Fibroblast of peridontal ligament (primary cell): ENCODE measurements around the gene FBLIM1.

Source experiments
- DNase-seq: peaks from one replicate; pipeline ENCODE4 v3.0.0-alpha.2; 2010; ENCODE audit errors: extremely low read depth

Gene FBLIM1, protein sequence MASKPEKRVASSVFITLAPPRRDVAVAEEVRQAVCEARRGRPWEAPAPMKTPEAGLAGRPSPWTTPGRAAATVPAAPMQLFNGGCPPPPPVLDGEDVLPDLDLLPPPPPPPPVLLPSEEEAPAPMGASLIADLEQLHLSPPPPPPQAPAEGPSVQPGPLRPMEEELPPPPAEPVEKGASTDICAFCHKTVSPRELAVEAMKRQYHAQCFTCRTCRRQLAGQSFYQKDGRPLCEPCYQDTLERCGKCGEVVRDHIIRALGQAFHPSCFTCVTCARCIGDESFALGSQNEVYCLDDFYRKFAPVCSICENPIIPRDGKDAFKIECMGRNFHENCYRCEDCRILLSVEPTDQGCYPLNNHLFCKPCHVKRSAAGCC

DNA sequence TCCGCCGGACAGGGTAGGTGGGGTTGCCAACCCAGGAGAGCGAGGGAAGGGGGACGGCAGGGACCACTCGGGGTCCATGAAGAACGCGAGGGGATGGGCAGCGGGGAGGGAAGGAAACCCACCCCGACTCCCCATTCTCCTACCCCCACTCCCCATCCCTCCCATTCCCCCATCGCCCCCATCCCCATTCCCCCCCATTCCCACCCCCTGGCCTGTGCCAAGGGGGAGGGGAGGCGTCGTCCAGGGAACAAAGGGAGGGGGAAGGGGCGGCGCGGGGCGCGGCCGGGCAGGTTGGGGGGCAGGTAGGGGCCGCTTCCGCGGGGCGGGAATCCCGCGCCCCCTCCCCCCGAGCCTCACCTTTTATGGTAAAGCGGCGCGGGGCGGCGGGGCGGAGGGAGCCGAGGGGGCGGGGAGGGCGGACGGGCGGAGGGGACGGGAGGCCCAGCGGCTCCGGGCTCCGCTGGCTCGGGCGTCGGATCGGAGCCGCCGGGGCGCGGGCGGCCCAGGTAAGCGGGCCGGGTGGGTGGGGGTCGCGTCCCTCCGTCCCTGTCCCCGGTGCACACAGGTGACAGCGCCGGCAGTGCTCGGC is at the start of gene FBLIM1:
Gene FBLIM1, plus strand, starts transcription at position 453 of the 589 bp plus-strand sequence. CDS start 6,189 bp downstream, outside the sequence.
- DNase-seq: no peak

DNA sequence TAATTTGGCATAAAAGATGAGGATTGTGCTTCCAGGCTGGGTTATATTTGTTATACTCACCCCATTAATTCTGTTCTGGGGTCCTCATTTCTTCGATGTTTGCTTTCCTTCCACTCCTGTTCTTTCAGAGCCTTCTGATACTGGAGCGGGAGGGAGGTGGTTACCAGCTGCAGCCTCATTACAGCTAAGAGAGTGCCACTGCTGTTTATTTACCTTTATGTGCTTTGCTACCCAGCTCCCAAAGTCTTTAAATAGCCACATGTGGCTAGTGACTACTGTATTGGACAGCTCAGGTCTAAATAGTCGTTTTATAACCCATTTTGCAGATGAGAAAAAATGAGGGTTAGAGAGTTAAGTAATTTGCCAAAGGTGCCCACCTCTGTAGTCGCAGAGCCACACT is 49.4 kb upstream of the FBLIM1 start:
- no peak for DNase-seq

DNA sequence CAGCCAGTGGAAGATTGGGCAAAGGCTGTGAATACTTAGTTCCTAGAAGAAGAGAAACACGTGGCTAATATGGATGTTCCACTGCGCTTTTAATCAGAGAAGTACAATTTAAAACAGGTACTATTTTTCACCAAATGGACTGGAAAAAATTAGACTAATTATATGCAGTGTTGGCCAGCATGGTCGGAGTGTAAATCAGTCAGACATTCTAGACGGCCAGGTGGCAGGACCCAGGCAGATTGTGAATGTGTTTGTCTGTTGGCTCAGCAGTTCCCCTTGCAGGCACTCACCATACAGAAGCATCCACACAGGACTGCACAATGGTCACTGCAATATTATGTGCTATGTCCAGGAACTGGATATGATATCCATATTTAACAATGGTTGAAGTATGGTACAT is 46.4 kb upstream of the FBLIM1 start:
- no peak for DNase-seq

DNA sequence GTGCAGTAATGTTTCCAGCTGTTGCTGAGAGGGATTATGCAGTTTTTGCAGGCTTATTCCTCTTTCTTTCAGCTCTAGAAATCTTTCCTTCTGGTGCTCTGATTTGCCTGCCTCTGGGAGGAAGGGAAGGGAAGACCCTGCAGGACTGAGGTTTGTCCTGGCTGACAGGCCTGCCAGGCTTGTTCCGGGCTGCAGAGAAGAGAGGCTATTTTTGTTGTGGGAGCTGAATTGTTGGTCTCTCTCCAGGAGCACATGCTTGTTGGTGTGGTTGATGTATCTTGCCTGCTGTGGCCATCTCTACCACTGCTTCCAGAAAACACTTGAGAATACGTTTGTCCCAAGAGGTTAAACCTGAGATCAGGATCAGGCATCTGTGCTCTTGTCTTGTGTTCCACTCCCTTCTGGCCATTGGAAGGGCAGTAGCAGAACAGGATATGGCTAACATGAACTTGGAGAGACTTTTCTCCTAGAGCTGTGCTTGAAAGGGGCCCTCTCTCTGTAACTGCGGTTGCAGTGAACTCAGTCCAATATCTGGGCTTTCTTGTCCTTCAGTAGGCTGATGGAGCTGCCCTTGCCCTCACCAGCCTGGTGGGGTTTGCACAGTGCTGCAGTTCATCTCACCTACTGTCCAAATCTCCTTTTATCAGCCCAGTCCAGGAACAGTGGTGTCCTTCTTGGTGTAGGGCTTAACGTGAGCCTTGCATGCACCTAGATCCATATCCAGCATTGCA is 44.0 kb upstream of the FBLIM1 start:
- DNase-seq: peak; percentile 76

DNA sequence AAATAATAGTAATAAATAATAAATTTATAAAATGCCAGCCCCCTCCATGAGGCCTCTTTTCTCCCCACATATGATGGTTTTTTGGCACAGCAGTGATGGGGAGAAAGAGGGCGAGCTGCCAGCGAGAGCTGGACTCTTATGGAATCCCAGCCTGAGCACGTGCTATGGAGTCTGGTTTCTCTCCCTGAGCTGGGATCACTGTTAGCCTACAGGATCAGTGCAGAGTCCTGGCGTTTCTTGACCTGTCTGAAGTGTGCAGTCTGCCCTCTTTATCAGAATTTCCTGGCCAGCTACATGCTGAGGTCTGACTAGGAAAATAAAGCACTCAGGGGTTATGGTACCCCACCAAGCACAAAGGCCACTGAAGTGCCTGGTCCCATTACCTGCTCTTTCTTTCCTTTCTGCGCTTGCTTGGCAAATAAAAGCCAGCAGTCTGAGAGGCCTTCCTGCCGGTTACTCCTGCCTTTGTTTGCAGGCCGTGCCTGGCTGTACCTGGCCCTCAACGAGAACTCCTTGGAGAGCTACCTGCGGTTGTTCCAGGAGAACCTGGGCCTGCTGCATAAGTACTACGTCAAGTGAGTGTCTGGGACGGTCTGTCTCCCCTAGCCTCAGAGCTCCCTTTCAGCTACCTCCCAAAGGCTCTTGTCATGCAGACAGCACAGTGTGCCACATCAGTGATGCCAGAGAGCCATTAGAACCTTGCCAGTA is 41.0 kb upstream of the FBLIM1 start:
- no peak for DNase-seq

DNA sequence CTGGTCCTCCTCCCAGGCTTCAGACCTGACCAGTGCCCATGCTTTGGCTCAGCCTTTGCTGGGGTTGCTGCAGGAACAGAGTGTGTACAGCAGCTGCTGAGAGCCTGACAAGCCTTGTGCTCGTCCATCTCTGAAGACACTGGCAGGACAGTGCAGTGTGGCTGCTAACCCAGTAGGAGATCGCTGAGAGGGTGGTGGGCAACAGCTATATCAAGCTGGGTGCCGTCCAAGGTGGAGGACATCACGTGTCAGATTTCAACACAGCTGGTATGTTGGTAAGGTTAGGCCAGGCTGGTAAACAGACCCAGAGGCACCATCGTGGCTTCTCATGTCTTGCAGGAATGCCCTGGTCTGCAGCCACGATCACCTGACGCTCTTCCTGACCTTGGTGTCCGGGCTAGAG is 40.4 kb upstream of the FBLIM1 start:
- no peak for DNase-seq

DNA sequence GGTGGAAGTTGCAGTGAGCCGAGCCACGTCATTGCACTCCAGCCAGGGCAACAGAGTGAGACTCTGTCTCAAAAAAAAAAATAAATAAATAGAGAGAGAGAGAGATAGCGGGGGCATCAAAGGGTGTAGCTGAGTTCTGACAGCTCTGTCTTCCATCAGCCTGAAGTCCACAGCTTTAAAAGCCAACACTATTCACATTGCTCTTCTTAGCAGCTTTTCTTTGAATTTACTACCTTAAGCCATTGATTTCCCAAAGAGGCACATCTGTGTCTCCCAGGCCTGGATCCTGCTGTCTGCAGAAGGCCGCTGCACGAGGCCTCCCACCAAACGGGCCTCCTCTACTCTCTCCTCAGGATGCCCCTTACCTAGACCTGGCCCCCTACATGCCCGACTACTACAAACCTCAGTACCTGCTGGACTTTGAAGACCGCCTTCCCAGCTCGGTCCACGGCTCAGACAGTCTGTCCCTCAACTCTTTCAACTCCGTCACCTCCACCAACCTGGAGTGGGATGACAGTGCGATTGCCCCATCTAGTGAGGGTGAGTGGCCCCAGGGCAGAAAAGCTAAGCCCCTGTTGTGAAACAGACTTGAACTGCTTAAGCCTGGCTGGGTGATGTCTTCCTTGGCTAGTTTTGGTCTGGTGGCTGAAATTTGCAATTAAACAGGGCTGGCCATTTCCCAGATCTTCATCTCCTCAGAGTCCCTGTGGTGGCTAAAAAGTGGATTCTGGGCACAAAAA is 39.0 kb upstream of the FBLIM1 start:
- no peak for DNase-seq

DNA sequence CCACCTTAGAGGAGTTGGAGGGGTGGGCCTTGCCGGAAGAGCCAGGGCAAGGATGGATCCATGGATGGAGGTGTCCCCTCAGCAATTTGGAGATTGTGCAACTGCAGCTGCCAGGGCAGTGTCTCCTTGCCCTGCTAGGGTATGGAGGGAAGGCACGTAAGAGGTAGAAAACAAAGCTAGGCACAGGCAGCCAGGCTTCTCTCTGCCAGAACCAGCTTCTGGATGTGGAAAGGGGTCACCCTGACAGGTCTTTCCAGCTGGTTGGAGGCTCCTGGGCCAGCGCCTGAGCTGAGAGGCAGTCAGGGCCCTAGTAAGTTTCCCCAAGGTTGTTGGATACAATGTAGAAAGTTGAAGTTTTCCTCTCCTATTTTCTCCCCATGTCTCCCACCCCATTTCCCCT is 37.7 kb upstream of the FBLIM1 start:
- DNase-seq: no peak

DNA sequence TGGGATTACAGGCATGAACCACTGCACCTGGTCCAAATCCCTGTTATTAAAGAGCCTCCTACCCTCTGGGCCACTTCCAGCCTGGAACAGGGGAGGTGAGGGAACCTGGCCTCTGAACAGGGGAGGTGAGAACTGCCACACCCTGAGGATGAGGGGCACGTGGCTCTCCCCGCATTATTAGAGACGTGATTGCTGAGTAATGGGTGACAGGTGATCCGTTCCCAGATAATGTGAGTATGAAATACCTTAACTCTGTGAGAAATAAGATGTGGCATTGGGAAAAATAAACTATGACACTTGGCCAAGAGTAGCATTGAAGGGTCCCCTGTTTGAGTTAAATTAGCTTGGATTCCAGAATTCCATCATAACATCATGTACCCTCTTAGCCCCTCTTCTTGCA is 36.2 kb upstream of the FBLIM1 start:
- no peak for DNase-seq

DNA sequence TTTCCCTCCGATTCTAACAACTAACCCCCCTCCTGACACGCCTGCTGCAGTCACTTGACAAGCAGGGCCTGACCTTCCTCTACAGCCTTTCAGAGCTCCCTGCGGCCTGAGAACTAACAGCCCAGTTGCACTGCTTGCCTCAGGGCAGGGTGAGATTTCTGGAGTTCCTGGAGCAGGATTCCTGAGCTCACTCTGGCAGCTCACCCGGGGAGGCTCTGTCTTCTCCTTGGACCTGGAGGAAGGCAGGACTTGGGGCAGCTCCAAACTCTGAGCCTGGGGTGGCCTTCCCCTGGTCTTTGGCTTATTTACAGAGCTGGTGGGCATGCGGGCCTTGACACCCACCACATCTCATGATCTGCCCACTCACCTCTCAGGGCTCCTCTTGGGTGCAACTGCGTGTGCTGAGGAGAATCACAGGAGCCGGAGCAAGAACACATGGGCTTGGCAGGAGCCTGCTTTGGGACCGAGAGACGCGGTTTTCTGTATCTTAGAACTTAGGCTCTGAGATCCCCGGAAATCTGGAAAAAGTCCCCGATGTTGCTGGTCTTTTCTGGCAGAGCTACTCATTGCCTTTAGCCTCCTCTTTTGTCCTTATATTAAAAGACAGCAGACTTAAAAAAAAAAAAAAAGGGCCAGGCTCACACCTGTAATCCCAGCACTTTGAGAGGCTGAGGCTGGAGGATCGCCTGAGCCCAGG is 35.6 kb upstream of the FBLIM1 start:
- no peak for DNase-seq

DNA sequence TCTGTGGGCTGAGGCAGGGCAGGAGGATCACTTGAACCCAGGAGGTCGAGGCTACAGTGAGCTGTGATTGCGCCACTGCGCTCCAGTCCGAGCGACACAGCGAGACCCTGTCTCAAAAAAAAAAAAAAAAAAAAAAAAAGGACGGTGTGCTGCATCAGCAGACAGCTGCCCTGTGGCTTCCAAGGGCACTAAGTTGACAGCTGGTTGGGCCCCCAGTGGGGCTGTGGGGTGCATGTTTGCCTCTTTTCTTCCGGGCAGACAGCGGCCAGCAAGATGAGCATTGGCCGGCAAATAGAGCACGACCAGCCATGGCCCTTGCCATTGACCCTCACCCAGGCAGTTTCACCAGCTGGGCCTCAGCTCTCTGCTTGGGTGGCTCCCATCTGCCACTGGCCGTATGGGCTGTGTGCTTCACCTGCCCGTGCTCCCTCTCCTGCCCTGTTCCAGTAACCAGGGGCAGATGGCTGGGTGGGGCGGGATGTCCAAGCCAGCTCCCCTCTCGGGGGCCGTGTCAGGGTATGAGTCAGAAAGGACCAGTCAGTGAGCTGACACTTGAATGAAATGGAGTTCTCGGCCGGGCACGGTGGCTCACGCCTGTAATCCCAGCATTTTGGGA is 34.9 kb upstream of the FBLIM1 start:
- no peak for DNase-seq

DNA sequence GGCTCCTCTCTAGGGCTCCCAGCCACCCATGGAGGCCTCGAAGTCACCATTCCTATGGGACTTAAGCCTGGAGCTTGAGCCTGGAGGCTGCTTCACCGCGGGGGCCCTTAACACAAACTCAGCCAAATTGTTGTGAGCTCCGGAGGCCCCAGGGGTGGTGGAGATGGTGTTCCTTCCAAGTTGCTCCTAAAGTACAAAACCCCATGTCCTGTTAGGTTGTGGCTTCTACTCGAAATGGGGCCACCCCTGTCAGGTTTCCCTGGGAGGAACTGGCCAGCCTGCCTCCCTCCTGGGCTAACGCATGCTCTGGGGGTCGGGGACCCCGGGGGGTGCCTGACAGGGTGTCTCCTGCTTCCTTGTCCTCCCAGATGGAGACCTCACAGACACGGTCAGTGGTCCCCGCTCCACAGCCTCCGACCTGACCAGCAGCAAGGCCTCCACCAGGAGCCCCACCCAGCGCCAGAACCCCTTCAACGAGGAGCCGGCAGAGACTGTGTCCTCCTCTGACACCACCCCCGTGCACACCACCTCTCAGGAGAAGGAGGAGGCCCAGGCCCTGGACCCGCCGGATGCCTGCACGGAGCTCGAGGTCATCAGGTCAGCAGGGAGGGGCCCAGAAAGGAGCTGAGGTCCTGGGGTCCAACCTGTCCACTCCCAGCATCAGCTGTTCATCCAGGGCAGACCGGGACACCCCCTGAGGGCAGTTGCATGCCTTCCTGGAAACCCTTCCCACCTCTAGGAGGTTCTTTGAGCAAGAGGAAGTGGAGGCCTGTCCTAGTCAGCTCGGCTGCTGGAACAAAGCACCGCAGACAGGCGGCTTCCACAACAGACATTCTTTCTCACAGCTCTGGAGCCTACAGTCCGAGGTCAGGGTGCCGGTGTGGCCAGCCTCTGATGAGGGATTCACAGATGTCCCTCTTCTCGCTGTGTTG is 33.4 kb upstream of the FBLIM1 start:
- no peak for DNase-seq

DNA sequence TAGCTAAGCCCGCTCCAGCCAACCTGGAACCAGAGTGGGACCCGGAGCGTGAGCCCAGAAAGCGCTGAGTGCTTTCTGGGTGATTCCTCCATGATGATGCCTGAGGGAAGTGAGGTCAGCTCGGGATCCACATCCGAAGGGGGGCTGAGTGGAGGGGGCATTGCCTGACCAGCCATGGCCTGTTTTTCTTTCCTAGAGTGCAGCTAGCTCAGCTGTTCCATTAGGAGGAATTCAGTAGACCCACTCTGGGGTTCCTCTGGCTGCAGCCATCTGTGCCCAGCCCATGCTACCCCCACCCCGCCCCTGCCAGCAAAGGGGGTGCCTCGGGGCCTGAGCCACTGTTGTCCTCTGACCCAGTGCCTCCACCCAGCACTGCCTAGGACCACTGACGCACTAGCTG is 32.1 kb upstream of the FBLIM1 start:
- DNase-seq: no peak

DNA sequence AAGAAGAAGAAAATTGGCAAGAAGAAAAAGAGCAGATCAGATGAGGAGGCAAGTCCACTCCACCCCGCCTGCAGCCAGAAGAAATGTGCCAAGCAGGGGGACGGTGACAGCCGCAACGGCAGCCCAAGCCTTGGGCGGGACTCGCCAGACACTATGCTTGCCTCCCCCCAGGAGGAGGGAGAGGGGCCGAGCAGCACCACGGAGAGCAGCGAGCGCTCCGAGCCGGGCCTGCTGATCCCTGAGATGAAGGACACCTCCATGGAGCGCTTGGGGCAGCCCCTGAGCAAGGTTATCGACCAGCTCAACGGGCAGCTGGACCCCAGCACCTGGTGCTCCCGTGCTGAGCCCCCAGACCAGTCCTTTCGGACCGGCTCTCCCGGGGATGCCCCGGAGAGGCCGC is 31.6 kb upstream of the FBLIM1 start:
- DNase-seq: no peak

DNA sequence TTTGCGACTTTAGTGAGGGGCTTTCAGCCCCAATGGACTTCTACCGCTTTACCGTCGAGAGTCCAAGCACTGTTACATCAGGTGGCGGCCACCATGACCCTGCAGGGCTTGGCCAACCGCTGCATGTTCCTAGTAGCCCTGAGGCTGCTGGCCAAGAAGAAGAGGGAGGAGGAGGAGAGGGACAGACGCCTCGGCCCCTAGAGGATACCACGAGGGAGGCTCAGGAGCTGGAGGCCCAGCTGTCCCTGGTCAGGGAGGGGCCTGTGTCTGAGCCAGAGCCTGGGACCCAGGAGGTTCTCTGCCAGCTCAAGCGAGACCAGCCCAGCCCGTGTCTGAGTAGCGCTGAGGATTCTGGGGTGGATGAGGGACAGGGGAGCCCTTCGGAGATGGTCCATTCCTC is 31.2 kb upstream of the FBLIM1 start:
- DNase-seq: no peak

DNA sequence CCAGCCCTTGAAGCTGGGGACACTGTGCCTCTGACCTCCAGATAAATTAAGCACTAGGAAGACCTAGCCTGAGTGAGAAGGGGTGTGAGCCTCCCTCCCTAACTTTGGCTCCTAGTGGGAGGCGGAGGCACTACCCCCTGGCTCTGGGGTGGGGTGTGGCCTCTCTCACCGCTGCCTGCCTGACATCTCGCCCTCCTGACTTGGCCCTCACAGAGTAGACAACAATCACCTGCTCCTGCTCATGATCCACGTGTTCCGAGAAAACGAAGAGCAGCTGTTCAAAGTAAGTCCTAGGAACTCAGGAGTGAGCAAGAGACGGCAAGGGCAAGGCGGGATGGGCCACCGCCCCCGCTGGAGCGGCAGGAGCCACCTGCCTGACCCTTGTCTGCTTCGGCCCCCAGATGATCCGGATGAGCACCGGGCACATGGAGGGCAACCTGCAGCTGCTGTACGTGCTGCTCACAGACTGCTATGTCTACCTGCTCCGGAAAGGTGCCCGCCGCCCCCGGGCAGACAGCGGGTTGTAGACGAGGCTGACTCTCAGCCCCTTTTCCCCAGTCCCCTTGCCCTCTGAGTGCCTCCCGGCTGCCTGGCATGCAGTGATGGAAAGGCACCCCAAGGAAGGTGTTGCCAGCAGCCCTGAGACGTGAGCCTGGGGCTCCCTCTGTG is 30.6 kb upstream of the FBLIM1 start:
- no peak for DNase-seq

DNA sequence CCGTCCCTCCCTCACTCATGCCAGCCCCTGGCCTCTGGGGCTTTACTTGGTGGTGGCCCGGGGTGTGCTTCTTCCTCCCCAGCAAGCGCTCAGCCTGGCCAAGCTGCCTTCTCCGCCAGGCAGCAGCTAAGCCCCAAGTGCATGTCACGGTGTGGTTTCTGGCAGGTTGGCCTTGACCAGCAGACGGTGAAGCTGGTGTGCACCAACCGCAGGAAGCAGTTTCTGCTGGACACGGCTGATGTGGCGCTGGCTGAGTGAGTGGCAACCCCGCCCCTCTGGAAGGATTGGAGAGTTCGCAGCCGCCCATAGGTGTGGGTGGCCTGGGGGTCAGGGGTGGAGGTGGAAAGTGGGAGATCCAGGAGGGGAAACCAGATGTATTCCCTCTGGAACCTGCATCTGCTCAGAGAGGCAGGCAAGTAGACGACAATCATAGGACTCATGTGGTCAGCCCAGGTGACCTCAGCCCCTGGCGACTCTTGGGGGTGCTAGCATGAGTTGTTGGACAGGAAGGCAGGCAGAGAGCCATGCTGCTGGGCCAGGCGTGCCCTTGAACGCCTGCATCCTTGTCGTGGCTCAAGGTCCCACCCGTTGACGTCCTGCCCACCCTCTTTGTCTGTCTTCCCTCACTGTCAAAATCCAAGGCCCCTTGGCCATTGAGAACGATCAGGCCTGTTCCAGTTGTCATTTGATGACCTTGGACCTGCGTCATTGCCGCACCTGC is 29.5 kb upstream of the FBLIM1 start:
- DNase-seq: no peak

DNA sequence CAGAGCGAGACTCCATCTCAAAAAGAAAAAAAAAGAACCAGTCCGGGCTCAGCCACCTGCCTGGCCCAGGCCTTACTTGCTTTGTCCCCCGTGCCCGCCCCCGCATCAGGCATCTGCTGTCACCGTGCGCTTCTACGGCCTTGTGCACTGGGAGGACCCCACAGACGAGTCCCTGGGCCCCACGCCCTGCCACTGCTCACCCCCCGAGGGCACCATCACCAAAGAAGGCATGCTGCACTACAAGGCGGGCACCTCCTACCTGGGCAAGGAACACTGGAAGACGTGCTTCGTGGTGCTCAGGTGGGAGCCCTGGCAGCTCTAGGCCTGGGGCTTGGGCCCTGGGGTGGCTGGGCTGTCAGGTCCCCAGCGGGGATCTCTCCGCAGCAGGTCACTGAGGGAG is 28.2 kb upstream of the FBLIM1 start:
- no peak for DNase-seq
